ENCODE data around the gene RPUSD3.

The RPUSD3 gene

GRCh38 chr3:9797196-9797945 is 46.4 kb downstream of the RPUSD3 start:
- no peak for DNase-seq

GRCh38 chr3:9795207-9795606 is 48.6 kb downstream of the RPUSD3 start:
- no peak for DNase-seq

- DNase-seq, result no peak
Observed at GRCh38 chr3:9794400-9794799, 49.4 kb downstream of the RPUSD3 start.

- DNase-seq, result no peak
Observed at GRCh38 chr3:9793161-9793781, 50.5 kb downstream of the RPUSD3 start.

GRCh38 chr3:9792405-9793160 is 51.2 kb downstream of the RPUSD3 start, which contains the start of the genes ARPC4 and TADA3:
Gene ARPC4, plus strand, starts transcription at chr3:9793082. Its CDS starts 40 bp downstream, at chr3:9793122.
Gene TADA3, minus strand, starts transcription at chr3:9792473. Its CDS starts 1,007 bp downstream, at chr3:9791466.
- peak; percentile 92 for DNase-seq

GRCh38 chr3:9791790-9792404 is 51.9 kb downstream of the RPUSD3 start:
- DNase-seq, result no peak

- DNase-seq, result no peak
Observed at GRCh38 chr3:9791127-9791526, 52.7 kb downstream of the RPUSD3 start.

All from activated CD4-positive, CD25-positive, alpha-beta regulatory T cell treated with anti-CD3 and anti-CD28 coated beads, Interleukin-2, amount 50 U/mL, for 72 hours (primary cell).